ENCODE data around the gene BSG.

The BSG gene

GRCh38 chr19:570937-571565 lies 1.3 kb upstream of the BSG start:
- in situ Hi-C loops (cut with MboI; ENCODE audit: low sequenced_read_pairs), result no loop called here

GRCh38 chr19:571566-571974 lies 826 bp upstream of the BSG start:
- in situ Hi-C loops (cut with MboI; ENCODE audit: low sequenced_read_pairs), result no loop called here

DNA sequence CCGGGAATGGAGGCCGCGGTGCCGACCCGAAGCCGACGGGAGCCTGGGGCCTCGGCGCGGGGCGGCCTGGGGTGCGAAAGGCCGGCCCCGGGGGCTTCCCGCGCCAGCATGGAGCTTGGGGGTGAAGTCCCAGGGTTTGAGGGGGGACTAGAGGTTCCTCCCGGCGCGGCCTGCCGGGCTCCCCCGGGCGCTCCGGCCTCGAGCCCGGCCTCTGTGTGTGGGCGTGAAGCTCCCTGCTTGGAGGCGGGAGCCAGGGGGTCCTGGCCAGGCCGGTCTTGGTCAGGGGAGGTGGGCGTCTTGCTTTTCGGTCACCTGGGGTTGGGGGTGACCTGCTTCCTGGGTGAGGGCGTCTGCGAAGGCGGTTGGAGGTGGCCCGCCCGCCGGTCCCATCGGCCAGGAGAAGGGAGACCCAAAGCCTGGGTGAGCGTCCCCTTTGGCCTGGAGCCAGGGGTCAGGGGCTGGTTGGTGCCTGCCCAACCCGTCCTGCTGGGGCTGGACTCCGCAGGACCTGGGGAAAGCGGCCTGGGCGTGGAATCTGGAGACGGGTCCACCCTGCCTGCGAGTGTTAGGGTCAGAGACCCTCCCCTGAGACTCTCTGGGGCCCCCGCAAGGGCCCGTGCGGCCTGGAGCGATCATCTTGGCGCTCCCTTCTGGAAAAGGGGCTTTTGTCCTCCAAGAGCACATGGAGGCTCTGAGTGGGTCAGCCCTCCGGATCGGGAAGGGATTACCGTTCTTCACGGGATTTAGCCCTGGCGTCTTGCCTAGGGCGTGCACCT lies 535 bp downstream of the BSG start:
- in situ Hi-C loops (cut with MboI; ENCODE audit: low sequenced_read_pairs), result no loop called here

DNA sequence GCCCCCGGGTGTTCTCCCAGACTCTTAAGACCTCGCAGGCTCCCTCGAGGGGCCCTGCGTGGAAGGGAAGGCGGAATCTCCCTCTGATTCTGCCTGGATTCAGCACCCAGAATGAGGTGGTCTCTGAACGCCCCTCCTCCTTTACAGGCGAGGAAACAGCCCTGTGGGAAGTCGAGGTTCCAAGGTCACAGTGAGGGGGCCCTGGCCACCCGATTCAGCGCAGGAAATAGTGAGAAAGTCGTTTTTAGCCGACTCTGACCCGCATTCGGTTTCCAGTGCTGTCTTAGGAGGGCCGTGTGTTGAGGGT lies 1.1 kb downstream of the BSG start:
- in situ Hi-C loops (cut with MboI; ENCODE audit: low sequenced_read_pairs), result no loop called here

DNA sequence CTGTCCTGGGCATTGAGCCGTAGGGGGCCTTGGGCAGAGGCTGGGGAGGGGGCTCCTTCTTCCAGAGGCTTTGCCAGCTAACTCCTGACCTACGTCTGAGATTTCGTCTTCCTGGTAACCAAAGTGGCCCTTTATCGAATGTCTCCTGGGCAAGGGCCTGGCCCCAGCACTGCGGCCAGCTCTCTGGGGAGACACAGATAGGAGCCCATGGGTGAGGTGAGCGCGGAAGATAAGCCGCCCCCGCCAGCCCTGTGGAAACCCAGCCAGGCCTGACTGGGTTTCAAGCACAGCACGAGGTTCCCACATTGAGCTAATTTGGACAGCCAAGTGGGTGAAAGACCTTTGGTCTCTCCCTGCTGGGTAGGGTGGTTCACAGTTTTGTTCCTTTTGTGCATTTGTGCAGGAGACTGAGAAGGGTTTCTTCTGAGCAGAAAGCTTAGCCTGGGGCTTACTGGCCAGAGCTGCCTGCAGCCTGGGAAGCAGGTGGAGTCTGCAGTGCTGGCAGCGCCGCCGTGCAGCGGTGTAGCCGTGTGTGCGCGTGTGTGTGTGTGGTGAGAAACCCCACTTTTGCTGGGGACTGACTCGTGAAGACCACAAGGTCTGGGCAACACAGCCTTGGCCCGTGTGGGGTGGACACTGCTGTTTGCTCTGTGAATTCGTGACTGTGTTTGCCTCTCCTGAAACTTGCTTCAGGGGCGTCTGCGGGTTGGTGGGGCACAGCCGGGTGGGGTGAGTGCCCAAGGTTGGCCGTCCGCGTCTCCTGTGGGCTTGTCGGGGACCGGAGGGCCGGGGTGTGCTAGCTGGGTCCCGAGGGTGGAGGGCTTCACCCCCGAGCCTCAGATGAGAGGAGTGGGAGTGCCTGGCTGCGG lies 2.5 kb downstream of the BSG start:
- in situ Hi-C loops (cut with MboI; ENCODE audit: low sequenced_read_pairs), result no loop called here

GRCh38 chr19:575527-576506 lies 3.4 kb downstream of the BSG start:
- in situ Hi-C loops (cut with MboI; ENCODE audit: low sequenced_read_pairs), result no loop called here

DNA sequence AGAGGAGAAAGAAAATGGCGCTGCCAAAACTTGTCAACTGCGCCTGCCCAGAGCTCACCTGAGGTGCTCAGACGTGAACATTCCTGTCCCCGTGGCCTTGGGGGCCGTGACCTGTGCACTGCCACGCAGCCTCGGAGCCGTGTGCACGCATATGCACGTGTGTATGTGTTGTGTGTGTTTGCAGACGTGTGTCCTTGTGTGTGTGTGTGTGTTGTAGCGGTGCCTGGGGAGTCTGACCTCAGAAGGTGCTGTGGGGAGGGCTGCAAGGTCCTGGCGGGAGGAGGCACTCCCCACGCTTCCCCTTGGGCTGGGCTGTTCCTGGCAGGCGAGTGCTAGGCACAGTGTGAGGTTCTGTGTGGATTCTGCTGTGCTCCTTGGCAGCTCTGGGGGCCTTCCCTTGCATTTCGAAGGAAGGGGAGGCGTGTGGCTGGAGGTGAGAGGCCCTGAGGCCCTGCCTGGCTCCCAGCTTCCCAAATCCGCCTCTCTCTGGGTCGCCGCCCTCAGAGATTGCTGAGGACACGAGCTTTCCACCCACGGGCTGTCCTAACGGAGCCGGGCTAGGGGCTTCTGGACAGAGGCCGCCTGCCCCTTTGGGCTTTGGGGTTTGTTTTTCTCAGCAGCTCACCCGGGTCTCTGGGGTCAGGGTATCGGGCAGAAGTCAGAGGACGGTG lies 4.5 kb downstream of the BSG start:
- in situ Hi-C loops (cut with MboI; ENCODE audit: low sequenced_read_pairs), result no loop called here

- in situ Hi-C loops (cut with MboI; ENCODE audit: low sequenced_read_pairs), result no loop called here
Observed at GRCh38 chr19:577439-578392, 5.3 kb downstream of the BSG start.

GRCh38 chr19:579111-579841 lies 6.9 kb downstream of the BSG start:
- in situ Hi-C loops (cut with MboI; ENCODE audit: low sequenced_read_pairs), result no loop called here

GRCh38 chr19:579842-580155 lies 7.4 kb downstream of the BSG start:
- in situ Hi-C loops (cut with MboI; ENCODE audit: low sequenced_read_pairs), result no loop called here

GRCh38 chr19:580274-580835 lies 8.0 kb downstream of the BSG start:
- in situ Hi-C loops (cut with MboI; ENCODE audit: low sequenced_read_pairs), result no loop called here

DNA sequence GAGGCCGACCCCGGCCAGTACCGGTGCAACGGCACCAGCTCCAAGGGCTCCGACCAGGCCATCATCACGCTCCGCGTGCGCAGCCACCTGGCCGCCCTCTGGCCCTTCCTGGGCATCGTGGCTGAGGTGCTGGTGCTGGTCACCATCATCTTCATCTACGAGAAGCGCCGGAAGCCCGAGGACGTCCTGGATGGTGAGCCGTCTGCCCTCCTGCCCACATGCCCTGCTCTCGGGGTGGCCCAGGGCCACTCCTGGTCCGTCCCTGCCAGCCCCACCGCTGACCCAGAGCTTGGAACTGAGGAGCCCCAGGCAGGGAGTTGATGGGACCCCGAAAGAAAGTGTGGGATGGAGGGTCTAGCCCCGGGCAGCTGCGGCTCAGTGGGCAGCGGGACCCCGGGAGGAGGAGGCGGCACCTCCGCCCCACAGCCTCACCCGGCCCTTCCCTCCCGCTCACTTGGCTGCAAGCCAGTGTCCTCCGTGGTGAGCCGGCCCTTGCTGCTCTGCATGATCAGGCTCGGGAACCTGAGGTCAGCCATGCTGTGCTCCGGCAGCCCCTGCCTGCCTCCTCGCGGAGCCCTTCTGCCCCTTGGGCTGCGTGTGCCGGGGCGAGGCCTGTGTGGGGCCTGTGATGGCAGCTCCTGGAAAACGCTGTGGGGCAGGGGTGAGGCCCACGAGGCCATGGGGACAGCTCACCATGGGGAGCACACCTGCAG lies 9.2 kb downstream of the BSG start:
- in situ Hi-C loops (cut with MboI; ENCODE audit: low sequenced_read_pairs), result no loop called here

DNA sequence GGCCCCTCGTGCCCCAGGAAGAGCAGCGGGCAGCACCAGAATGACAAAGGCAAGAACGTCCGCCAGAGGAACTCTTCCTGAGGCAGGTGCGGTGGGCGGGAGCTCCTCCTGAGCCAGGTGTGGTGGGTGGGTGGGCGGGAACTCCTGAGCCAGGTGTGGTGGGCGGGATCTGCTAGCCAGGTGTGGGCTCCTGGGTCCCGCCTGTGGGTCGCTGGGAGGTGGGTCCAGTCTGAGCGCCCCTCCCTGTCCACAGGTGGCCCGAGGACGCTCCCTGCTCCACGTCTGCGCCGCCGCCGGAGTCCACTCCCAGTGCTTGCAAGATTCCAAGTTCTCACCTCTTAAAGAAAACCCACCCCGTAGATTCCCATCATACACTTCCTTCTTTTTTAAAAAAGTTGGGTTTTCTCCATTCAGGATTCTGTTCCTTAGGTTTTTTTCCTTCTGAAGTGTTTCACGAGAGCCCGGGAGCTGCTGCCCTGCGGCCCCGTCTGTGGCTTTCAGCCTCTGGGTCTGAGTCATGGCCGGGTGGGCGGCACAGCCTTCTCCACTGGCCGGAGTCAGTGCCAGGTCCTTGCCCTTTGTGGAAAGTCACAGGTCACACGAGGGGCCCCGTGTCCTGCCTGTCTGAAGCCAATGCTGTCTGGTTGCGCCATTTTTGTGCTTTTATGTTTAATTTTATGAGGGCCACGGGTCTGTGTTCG lies 10.3 kb downstream of the BSG start:
- in situ Hi-C loops (cut with MboI; ENCODE audit: low sequenced_read_pairs), result no loop called here

DNA sequence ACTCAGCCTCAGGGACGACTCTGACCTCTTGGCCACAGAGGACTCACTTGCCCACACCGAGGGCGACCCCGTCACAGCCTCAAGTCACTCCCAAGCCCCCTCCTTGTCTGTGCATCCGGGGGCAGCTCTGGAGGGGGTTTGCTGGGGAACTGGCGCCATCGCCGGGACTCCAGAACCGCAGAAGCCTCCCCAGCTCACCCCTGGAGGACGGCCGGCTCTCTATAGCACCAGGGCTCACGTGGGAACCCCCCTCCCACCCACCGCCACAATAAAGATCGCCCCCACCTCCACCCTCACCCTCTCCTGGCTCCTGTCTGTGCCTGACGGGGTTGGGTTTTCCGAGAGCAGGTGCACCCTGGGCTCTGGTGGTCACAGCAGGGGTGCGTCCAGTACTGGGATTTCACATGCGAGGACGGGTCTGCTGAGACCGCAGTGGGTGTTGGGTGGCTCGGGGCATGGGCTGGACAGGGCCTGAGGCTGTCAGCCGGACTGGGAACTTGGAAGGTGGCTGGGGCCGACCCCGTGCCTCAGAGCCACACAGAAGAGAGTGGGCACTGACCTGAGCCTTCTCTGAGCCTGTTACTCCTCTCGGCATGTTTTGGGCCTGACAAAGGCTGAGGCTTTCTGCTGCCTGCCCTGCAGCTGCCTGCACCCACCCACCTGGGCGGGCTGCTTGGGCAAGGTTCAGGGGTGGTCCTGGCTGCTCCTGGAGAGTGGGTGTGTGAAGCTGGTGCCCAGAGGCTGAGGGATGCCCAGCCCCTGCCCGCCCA lies 11.0 kb downstream of the BSG start:
- in situ Hi-C loops (cut with MboI; ENCODE audit: low sequenced_read_pairs), result no loop called here

- in situ Hi-C loops (cut with MboI; ENCODE audit: low sequenced_read_pairs), result no loop called here
Observed at GRCh38 chr19:583968-584239, 11.5 kb downstream of the BSG start.

GRCh38 chr19:584240-585001 lies 12.0 kb downstream of the BSG start:
- in situ Hi-C loops (cut with MboI; ENCODE audit: low sequenced_read_pairs), result no loop called here
